ENCODE results near the gene GCK.

GCK gene

GRCh38 chr7:44189286-44189992 is at the start of gene GCK:
GCK (minus strand) TSS chr7:44189439; CDS start chr7:44188953, 486 bp downstream.
- DNase-seq (ENCODE audit: low read depth, low spot score): no peak

GRCh38 chr7:44238116-44238695 is 49.0 kb upstream of the GCK start:
- DNase-seq (ENCODE audit: low read depth, low spot score): no peak

GRCh38 chr7:44237696-44238095 is 48.5 kb upstream of the GCK start:
- no peak for DNase-seq (ENCODE audit: low read depth, low spot score)

GRCh38 chr7:44236333-44236728 is 47.1 kb upstream of the GCK start:
- peak; percentile 58 for DNase-seq (ENCODE audit: low read depth, low spot score)

- DNase-seq (ENCODE audit: low read depth, low spot score): no peak
Measured at GRCh38 chr7:44235582-44236332, 46.5 kb upstream of the GCK start.

GRCh38 chr7:44235066-44235465 is 45.8 kb upstream of the GCK start:
- DNase-seq (ENCODE audit: low read depth, low spot score): no peak

GRCh38 chr7:44232901-44233715 is 43.9 kb upstream of the GCK start:
- DNase-seq (ENCODE audit: low read depth, low spot score): no peak

GRCh38 chr7:44232396-44232795 is 43.2 kb upstream of the GCK start:
- no peak for DNase-seq (ENCODE audit: low read depth, low spot score)

- no peak for DNase-seq (ENCODE audit: low read depth, low spot score)
Measured at GRCh38 chr7:44231088-44231487, 41.8 kb upstream of the GCK start.

- no peak for DNase-seq (ENCODE audit: low read depth, low spot score)
Measured at GRCh38 chr7:44230286-44230685, 41.0 kb upstream of the GCK start.

GRCh38 chr7:44229546-44230105 is 40.4 kb upstream of the GCK start:
- DNase-seq (ENCODE audit: low read depth, low spot score): no peak

- DNase-seq (ENCODE audit: low read depth, low spot score): no peak
Measured at GRCh38 chr7:44228571-44229350, 39.5 kb upstream of the GCK start.

GRCh38 chr7:44227911-44228310 is 38.7 kb upstream of the GCK start:
- no peak for DNase-seq (ENCODE audit: low read depth, low spot score)

- no peak for DNase-seq (ENCODE audit: low read depth, low spot score)
Measured at GRCh38 chr7:44226396-44226753, 37.1 kb upstream of the GCK start.

GRCh38 chr7:44225566-44226395 is 36.5 kb upstream of the GCK start:
- no peak for DNase-seq (ENCODE audit: low read depth, low spot score)

GRCh38 chr7:44224974-44225565 is 35.8 kb upstream of the GCK start:
- no peak for DNase-seq (ENCODE audit: low read depth, low spot score)

- DNase-seq (ENCODE audit: low read depth, low spot score): no peak
Measured at GRCh38 chr7:44224080-44224973, 35.1 kb upstream of the GCK start.

GRCh38 chr7:44223362-44224079 is 34.3 kb upstream of the GCK start:
- peak; percentile 58 for DNase-seq (ENCODE audit: low read depth, low spot score)
